GM23338 (cell line): Measurements from ENCODE around the gene TENM4. TPM values are rescaled to one million over a fixed set of nuclear protein-coding genes. Genes with fewer than 3 reads are reported as not detected.
"Not testable (repeated sequence)": the region's sequence is repeated elsewhere in the genome, so short reads cannot be mapped to it uniquely, and the experiment has no call there.

Experiments used
- ATAC-seq: fragments of 200-7000 bp; cut with Tn5 transposase; 3 replicates; pipeline ENCODE4 v1.9.1; 2020
- DNase-seq: peaks from one replicate; pipeline ENCODE4 v3.0.0-alpha.2; 2015; ENCODE audit warnings: low spot score
- H2AFZ ChIP-seq: fragments of 200-600 bp; sonication (generic); 2 replicates; pipeline ENCODE4 v1.8.0; 2016; ENCODE audit warnings: antibody characterized with exemption, mild to moderate bottlenecking, moderate library complexity
- H3F3A ChIP-seq: fragments of 200-600 bp; sonication (generic); replicated peaks from 2 replicates; pipeline ENCODE4 v1.8.0; 2017; ENCODE audit warnings: antibody characterized with exemption, mixed run types, low read depth
- H3K27ac ChIP-seq: fragments of 200-600 bp; sonication (generic); 2 replicates; pipeline ENCODE4 v1.6.1; 2016; ENCODE audit warnings: low read depth
- H3K27me3 ChIP-seq: fragments of 200-600 bp; sonication (generic); 2 replicates; pipeline ENCODE4 v1.8.0; 2016; ENCODE audit warnings: mild to moderate bottlenecking, mixed run types, moderate library complexity; ENCODE audit not compliant: insufficient read depth
- H3K36me3 ChIP-seq: fragments of 200-600 bp; sonication (generic); 2 replicates; pipeline ENCODE4 v1.8.0; 2016; ENCODE audit warnings: mild to moderate bottlenecking; ENCODE audit not compliant: insufficient read depth
- H3K4me1 ChIP-seq: fragments of 200-600 bp; sonication (generic); 2 replicates; pipeline ENCODE4 v1.8.0; 2016; ENCODE audit warnings: mild to moderate bottlenecking, moderate library complexity; ENCODE audit not compliant: insufficient read depth
- H3K4me2 ChIP-seq: fragments of 200-600 bp; sonication (generic); 2 replicates; pipeline ENCODE4 v1.7.1; 2017; ENCODE audit warnings: mixed run types
- H3K4me3 ChIP-seq: fragments of 200-600 bp; sonication (generic); 2 replicates; pipeline ENCODE4 v1.6.1; 2016; ENCODE audit warnings: mixed run types
- H3K79me2 ChIP-seq: fragments of 200-600 bp; sonication (generic); replicated peaks from 2 replicates; pipeline ENCODE4 v1.8.0; 2017; ENCODE audit warnings: mild to moderate bottlenecking; ENCODE audit not compliant: insufficient read depth
- H3K9me2 ChIP-seq: fragments of 200-600 bp; sonication (generic); 2 replicates; pipeline ENCODE4 v1.8.0; 2017; ENCODE audit not compliant: insufficient read depth
- H4K20me1 ChIP-seq: fragments of 200-600 bp; sonication (generic); replicated peaks from 2 replicates; pipeline ENCODE4 v1.8.0; 2017; ENCODE audit warnings: mild to moderate bottlenecking; ENCODE audit not compliant: insufficient read depth
- H3K27ac Mint-ChIP-seq: 2 replicates; pipeline ENCODE4 v1.8.0; 2020; ENCODE audit warnings: inconsistent platforms, mild to moderate bottlenecking, moderate library complexity, mixed read lengths
- H3K27me3 Mint-ChIP-seq: 3 replicates; pipeline ENCODE4 v1.8.0; 2022; ENCODE audit warnings: low read depth, mild to moderate bottlenecking, moderate library complexity, mixed read lengths, inconsistent platforms; ENCODE audit not compliant: insufficient read depth, poor library complexity
- H3K36me3 Mint-ChIP-seq: 3 replicates; pipeline ENCODE4 v1.8.0; 2021; ENCODE audit warnings: low read depth, mild to moderate bottlenecking, inconsistent platforms, moderate library complexity, mixed read lengths
- H3K4me1 Mint-ChIP-seq: 3 replicates; pipeline ENCODE4 v1.8.0; 2020; ENCODE audit warnings: mild to moderate bottlenecking, inconsistent platforms, mixed read lengths
- H3K4me3 Mint-ChIP-seq: 3 replicates; pipeline ENCODE4 v1.8.0; 2021; ENCODE audit warnings: moderate library complexity, mild to moderate bottlenecking, inconsistent platforms, mixed read lengths
- H3K9me3 Mint-ChIP-seq: 3 replicates; pipeline ENCODE4 v1.8.0; 2020; ENCODE audit warnings: moderate library complexity, mild to moderate bottlenecking, inconsistent platforms, mixed read lengths
- CREB1 ChIP-seq: fragments of 250-450 bp; sonication (Bioruptor Pico); IDR thresholded peaks from 2 replicates; pipeline ENCODE4 v1.5.0; 2020; ENCODE audit warnings: low read depth, mild to moderate bottlenecking, moderate library complexity
- ETS1 ChIP-seq: IDR thresholded peaks from 2 replicates; pipeline ENCODE4 v1.6.1; 2016; ENCODE audit warnings: antibody characterized with exemption
- EZH2 ChIP-seq: fragments of 200-600 bp; sonication (generic); IDR thresholded peaks from one replicate; pipeline ENCODE4 v1.8.0; 2017; ENCODE audit warnings: antibody characterized with exemption, mild to moderate bottlenecking, low read depth; ENCODE audit not compliant: unreplicated experiment
- EZH2phosphoT487 ChIP-seq: fragments of 200-600 bp; sonication (generic); IDR thresholded peaks from one replicate; pipeline ENCODE4 v1.8.1; 2018; ENCODE audit warnings: antibody characterized with exemption; ENCODE audit not compliant: unreplicated experiment
- JUNB ChIP-seq: IDR thresholded peaks from one replicate; pipeline ENCODE4 v1.6.1; 2016; ENCODE audit warnings: antibody characterized with exemption; ENCODE audit not compliant: unreplicated experiment
- NANOG ChIP-seq: IDR thresholded peaks from 2 replicates; pipeline ENCODE4 v1.6.1; 2016; ENCODE audit warnings: antibody characterized with exemption, borderline replicate concordance
- POLR2AphosphoS5 ChIP-seq: IDR thresholded peaks from 2 replicates; pipeline ENCODE4 v1.6.1; 2016; ENCODE audit warnings: antibody characterized with exemption, low read depth
- REST ChIP-seq: IDR thresholded peaks from one replicate; pipeline ENCODE4 v1.6.1; 2018; ENCODE audit warnings: antibody characterized with exemption; ENCODE audit not compliant: unreplicated experiment
- STAT1 ChIP-seq: IDR thresholded peaks from one replicate; pipeline ENCODE4 v1.6.1; 2016; ENCODE audit warnings: antibody characterized with exemption; ENCODE audit not compliant: unreplicated experiment
- ZNF114 ChIP-seq: fragments of 250-450 bp; sonication (Bioruptor Pico); IDR thresholded peaks from 2 replicates; pipeline ENCODE4 v1.5.0; 2020; ENCODE audit warnings: mild to moderate bottlenecking, moderate library complexity
- ZNF331 ChIP-seq: fragments of 250-450 bp; sonication (Bioruptor Pico); IDR thresholded peaks from 2 replicates; pipeline ENCODE4 v1.5.0; 2020; ENCODE audit warnings: low read depth, mild to moderate bottlenecking, moderate library complexity
- ZNF462 ChIP-seq: fragments of 250-450 bp; sonication (Bioruptor Pico); IDR thresholded peaks from 2 replicates; pipeline ENCODE4 v1.5.0; 2020; ENCODE audit warnings: mild to moderate bottlenecking, moderate library complexity
- polyA plus RNA-seq: library from polyadenylated mRNA; unstranded; fragments of >200 nt; fragmentation: Nextera tagmentation; extraction: Ambion mirVana; gene quantifications from 2 replicates; pipeline ENCODE4 v1.2.1, GENCODE V29; 2016
- total RNA-seq: library from RNA; depleted of rRNA; stranded (reverse); fragments of >200 nt; shearing (Covaris generic); gene quantifications from 2 replicates; pipeline ENCODE4 v1.2.3, GENCODE V29; 2014

TENM4 gene
- total and polyA plus RNA-seq, 2 experiments from 2014 or later: 7.3 TPM

DNA sequence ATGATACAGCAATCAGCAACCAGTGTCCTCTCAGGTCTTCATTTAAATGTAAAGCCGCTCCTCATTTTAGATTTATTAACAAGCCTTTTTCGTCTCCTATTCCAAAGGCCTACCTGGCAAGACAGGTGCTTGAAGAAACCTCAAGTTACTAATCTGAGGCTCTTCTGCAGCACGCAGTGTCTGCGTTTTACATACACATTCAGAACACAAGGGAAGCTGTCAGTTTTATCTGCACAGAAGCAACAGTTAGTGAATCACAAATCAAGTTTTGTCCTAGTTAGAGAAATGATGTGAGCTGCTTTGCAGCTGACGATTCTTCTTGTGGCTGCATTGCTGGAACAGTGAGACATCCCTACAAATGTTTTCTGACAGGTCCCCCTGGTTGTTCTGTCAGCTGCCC lies 557.3 kb downstream of the TENM4 start:
- Histone ChIP-seq H3K27ac (no peak overlapping the region), H3K4me1 (peaks cover 3% of the 10 kb centered on the region; the same call in 1 of the 2 replicates), H3K9me2 (0 out of 2 replicates have a peak, but pooled peaks cover 6% of the 10 kb centered on the region), H3K79me2 (no peaks in the 10 kb centered on the region), H3K36me3 (no peaks in the 10 kb centered on the region; the same call in none of the 2 replicates), H3K4me3 (no peak overlapping the region), H3F3A (no peaks in the 10 kb centered on the region), H3K27me3 (no peaks in the 10 kb centered on the region), H3K4me2 (no peak overlapping the region), H2AFZ (no peak overlapping the region), H4K20me1 (no peaks in the 10 kb centered on the region)
- H3K9me3 Mint-ChIP-seq: peaks cover 28% of the 10 kb centered on the region
- peaks cover 5% of the 10 kb centered on the region; the same call in 2 of the 3 replicates for H3K4me1 Mint-ChIP-seq
- peaks cover 30% of the 10 kb centered on the region for H3K36me3 Mint-ChIP-seq
- ATAC-seq (no peak), DNase-seq (no peak)
- H3K4me3 Mint-ChIP-seq: no peak overlapping the region
- TF ChIP-seq EZH2phosphoT487 (no peak), ZNF114 (CRISPR knock-in tag) (no peak), JUNB (no peak), POLR2AphosphoS5 (no peak), ZNF462 (no peak), STAT1 (no peak), ZNF331 (CRISPR knock-in tag) (no peak), REST (no peak), ETS1 (no peak), EZH2 (no peak), NANOG (no peak), CREB1 (CRISPR knock-in tag) (no peak)
- H3K27me3 Mint-ChIP-seq: peaks cover 3% of the 10 kb centered on the region
- no peak overlapping the region for H3K27ac Mint-ChIP-seq

GRCh38 chr11:78879094-78879980 lies 561.5 kb downstream of the TENM4 start:
- not testable (repeated sequence) for H3K9me2 ChIP-seq, H3K27ac ChIP-seq, H3K79me2 ChIP-seq, H4K20me1 ChIP-seq, H3K4me1 ChIP-seq, H3K27me3 ChIP-seq, H3F3A ChIP-seq, ATAC-seq, H3K4me3 Mint-ChIP-seq, H3K4me3 ChIP-seq, H3K27me3 Mint-ChIP-seq, H3K4me1 Mint-ChIP-seq, H2AFZ ChIP-seq, H3K36me3 ChIP-seq, H3K27ac Mint-ChIP-seq, H3K4me2 ChIP-seq, DNase-seq
- Mint-ChIP-seq H3K9me3 (peaks cover 41% of the 10 kb centered on the region), H3K36me3 (peaks cover 45% of the 10 kb centered on the region)
